ENCODE data around the gene UBXN2A.

DNA sequence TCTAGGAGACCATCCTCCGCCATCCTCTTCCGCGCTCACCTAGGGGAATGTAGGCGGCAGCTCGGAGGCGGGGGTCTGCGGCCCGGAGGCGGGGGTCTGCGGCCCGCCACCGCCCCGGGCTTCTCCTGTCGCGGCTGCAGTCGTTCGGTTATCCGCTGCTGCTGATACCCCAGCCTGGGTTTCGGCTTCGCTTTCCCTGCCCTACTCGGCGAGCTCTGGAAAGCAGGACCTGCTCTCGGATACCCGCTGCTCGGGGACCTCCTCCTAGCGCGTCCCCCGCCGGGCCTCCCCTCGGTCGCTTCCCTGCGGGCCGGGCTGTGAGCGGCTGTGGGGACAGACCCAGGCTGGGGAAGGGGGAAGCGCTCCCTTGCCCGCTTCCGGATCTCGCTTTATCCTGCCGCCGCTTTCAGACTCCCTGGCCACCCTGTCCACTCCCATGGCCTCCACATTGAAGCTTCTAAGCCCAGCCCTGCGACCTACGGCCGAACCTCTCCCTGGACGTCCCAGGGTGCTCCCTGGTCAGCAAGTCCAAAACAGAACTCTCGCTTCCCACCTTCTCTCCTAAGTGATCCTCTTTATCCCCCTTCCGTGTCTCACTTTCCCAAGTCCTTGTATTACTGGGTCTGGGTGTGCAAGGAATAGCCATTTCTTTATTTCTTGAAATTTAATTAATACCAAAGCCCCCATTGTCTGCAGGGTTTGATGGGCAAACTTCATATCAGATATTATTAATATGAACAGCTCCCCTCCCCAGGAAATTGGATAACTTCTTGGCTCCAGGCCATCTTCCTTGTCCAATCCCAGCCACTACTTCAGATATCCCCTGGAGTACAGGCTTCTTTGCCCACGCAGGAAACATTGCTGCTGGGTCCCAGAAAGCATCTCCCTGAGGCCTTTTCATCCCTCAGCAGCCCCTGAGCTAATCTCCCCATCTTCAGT lies 110.0 kb downstream of the UBXN2A start:
- TF ChIP-seq, protein P1, sequence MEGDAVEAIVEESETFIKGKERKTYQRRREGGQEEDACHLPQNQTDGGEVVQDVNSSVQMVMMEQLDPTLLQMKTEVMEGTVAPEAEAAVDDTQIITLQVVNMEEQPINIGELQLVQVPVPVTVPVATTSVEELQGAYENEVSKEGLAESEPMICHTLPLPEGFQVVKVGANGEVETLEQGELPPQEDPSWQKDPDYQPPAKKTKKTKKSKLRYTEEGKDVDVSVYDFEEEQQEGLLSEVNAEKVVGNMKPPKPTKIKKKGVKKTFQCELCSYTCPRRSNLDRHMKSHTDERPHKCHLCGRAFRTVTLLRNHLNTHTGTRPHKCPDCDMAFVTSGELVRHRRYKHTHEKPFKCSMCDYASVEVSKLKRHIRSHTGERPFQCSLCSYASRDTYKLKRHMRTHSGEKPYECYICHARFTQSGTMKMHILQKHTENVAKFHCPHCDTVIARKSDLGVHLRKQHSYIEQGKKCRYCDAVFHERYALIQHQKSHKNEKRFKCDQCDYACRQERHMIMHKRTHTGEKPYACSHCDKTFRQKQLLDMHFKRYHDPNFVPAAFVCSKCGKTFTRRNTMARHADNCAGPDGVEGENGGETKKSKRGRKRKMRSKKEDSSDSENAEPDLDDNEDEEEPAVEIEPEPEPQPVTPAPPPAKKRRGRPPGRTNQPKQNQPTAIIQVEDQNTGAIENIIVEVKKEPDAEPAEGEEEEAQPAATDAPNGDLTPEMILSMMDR (IDR thresholded peaks at IDR 0.05; ENCODE audit: low read depth, low read length), result no peak
- TF ChIP-seq, protein P2, sequence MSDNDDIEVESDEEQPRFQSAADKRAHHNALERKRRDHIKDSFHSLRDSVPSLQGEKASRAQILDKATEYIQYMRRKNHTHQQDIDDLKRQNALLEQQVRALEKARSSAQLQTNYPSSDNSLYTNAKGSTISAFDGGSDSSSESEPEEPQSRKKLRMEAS (IDR thresholded peaks at IDR 0.05; ENCODE audit: low read depth, low read length), result no peak
- no peak for TF ChIP-seq POLR2A (IDR thresholded peaks at IDR 0.05; ENCODE audit: extremely low read depth, insufficient read length)
